Ishikawa (cell line): ENCODE data around the gene MEIS1.

Source experiments
- CEBPB ChIP-seq: IDR thresholded peaks from 2 replicates; pipeline ENCODE4 v1.6.1; 2012
- CREB1 ChIP-seq: IDR thresholded peaks from 2 replicates; pipeline ENCODE4 v1.6.1; 2012; ENCODE audit warnings: low read depth
- EGR1 ChIP-seq: IDR thresholded peaks from 2 replicates; pipeline ENCODE4 v1.6.1; 2012
- EP300 ChIP-seq: IDR thresholded peaks from 2 replicates; pipeline ENCODE4 v1.6.1; 2012; ENCODE audit warnings: borderline replicate concordance
- FOXM1 ChIP-seq: IDR thresholded peaks from 2 replicates; pipeline ENCODE4 v1.6.1; 2012; ENCODE audit warnings: low read depth, borderline replicate concordance
- MAX ChIP-seq: IDR thresholded peaks from 2 replicates; pipeline ENCODE4 v1.6.1; 2012
- NFIC ChIP-seq: IDR thresholded peaks from 2 replicates; pipeline ENCODE4 v1.6.1; 2012
- RAD21 ChIP-seq: IDR thresholded peaks from 2 replicates; pipeline ENCODE4 v1.6.1; 2012; ENCODE audit warnings: low read depth
- REST ChIP-seq: IDR thresholded peaks from 2 replicates; pipeline ENCODE4 v1.6.1; 2012; ENCODE audit warnings: low read depth, mild to moderate bottlenecking
- TAF1 ChIP-seq: IDR thresholded peaks from 2 replicates; pipeline ENCODE4 v1.6.1; 2012; ENCODE audit warnings: low read depth, mild to moderate bottlenecking
- TCF12 ChIP-seq: IDR thresholded peaks from 2 replicates; pipeline ENCODE4 v1.6.1; 2012; ENCODE audit warnings: low read depth
- TEAD4 ChIP-seq: IDR thresholded peaks from 2 replicates; pipeline ENCODE4 v1.6.1; 2012
- USF1 ChIP-seq: IDR thresholded peaks from 2 replicates; pipeline ENCODE4 v1.6.1; 2012
- YY1 ChIP-seq: IDR thresholded peaks from 2 replicates; pipeline ENCODE4 v1.6.1; 2012; ENCODE audit warnings: low read depth
- ZBTB7A ChIP-seq: IDR thresholded peaks from 2 replicates; pipeline ENCODE4 v1.6.1; 2012; ENCODE audit warnings: low read depth

MEIS1 gene

GRCh38 chr2:66512626-66513025 is 77.7 kb downstream of the MEIS1 start:
- TF ChIP-seq TCF12 (no peak), CREB1 (no peak), TEAD4 (no peak), REST (no peak), YY1 (no peak), USF1 (no peak), FOXM1 (no peak), NFIC (no peak), CEBPB (no peak), ZBTB7A (no peak), EP300 (no peak), TAF1 (no peak), RAD21 (no peak), MAX (no peak), EGR1 (no peak)

GRCh38 chr2:66515743-66516142 is 80.8 kb downstream of the MEIS1 start:
- TF ChIP-seq TAF1 (no peak), CREB1 (no peak), TCF12 (no peak), FOXM1 (no peak), REST (no peak), MAX (no peak), TEAD4 (no peak), EP300 (no peak)

GRCh38 chr2:66516499-66516898 is 81.6 kb downstream of the MEIS1 start:
- TF ChIP-seq ZBTB7A (no peak), RAD21 (no peak), NFIC (no peak), EP300 (no peak), YY1 (no peak)

GRCh38 chr2:66517772-66518171 is 82.8 kb downstream of the MEIS1 start:
- no peak for TF ChIP-seq NFIC
- TF ChIP-seq FOXM1: no peak
- no peak for TF ChIP-seq ZBTB7A
- TF ChIP-seq EP300: no peak
- TF ChIP-seq RAD21: no peak
- TF ChIP-seq CREB1: no peak
- TF ChIP-seq REST: no peak
- TF ChIP-seq USF1: no peak
- TF ChIP-seq EGR1: no peak
- TF ChIP-seq YY1: no peak

- TF ChIP-seq REST: no peak
- TF ChIP-seq TCF12: no peak
- TF ChIP-seq TAF1: no peak
- no peak for TF ChIP-seq NFIC
- TF ChIP-seq MAX: no peak
- TF ChIP-seq CEBPB: no peak
- TF ChIP-seq FOXM1: no peak
- no peak for TF ChIP-seq EP300
- no peak for TF ChIP-seq EGR1
- no peak for TF ChIP-seq USF1
- TF ChIP-seq TEAD4: no peak
- TF ChIP-seq CREB1: no peak
- TF ChIP-seq YY1: no peak
- TF ChIP-seq ZBTB7A: no peak
- TF ChIP-seq RAD21: no peak
These were observed 84.4 kb downstream of the MEIS1 start for GRCh38 chr2:66519264-66519843.
